WTC11 (cell line): ENCODE data around the gene TRIM23. TPM values are rescaled to one million over a fixed set of nuclear protein-coding genes. Genes with fewer than 3 reads are reported as not detected.

Experiments used
- ATAC-seq: fragments of 200-7000 bp; cut with Tn5 transposase; 2 replicates; pipeline ENCODE4 v1.10.0; 2021; ENCODE audit warnings: mild to moderate bottlenecking, moderate library complexity
- CTCF ChIA-PET: fragments of 300-600 bp; sonication (Branson Sonifier 250); formaldehyde crosslinking; loops from one replicate; lab custom pipeline; 2021; ENCODE audit warnings: antibody characterized with exemption; lab: Charles Lee
- POLR2A ChIA-PET: fragments of 350-600 bp; sonication (Branson Sonifier 250); formaldehyde crosslinking; loops from one replicate; lab custom pipeline; 2021; ENCODE audit warnings: antibody characterized with exemption; lab: Charles Lee
- DNase-seq: peaks from one replicate; pipeline ENCODE4 v3.0.0; 2021; ENCODE audit warnings: low spot score
- H3K27ac Mint-ChIP-seq: 2 replicates; pipeline ENCODE4 v1.8.0; 2021; ENCODE audit warnings: mixed read lengths
- H3K27me3 Mint-ChIP-seq: 2 replicates; pipeline ENCODE4 v1.8.0; 2021; ENCODE audit warnings: low read depth, mild to moderate bottlenecking, moderate library complexity, mixed read lengths
- H3K36me3 Mint-ChIP-seq: 2 replicates; pipeline ENCODE4 v1.8.0; 2021; ENCODE audit warnings: mixed read lengths
- H3K4me1 Mint-ChIP-seq: 2 replicates; pipeline ENCODE4 v1.8.0; 2022; ENCODE audit warnings: mixed read lengths
- H3K4me3 Mint-ChIP-seq: 2 replicates; pipeline ENCODE4 v1.8.0; 2021; ENCODE audit warnings: mild to moderate bottlenecking, moderate library complexity, mixed read lengths
- H3K9me3 Mint-ChIP-seq: 2 replicates; pipeline ENCODE4 v1.8.0; 2021; ENCODE audit warnings: mixed read lengths
- AR ChIP-seq: fragments of 250-450 bp; sonication (Bioruptor Pico); IDR thresholded peaks from 2 replicates; pipeline ENCODE4 v1.9.0; 2021; ENCODE audit warnings: mild to moderate bottlenecking
- ATF3 ChIP-seq: sonication (generic); formaldehyde crosslinking; conservative IDR thresholded peaks from 2 replicates; pipeline ENCODE4 v1.8.1; 2022; ENCODE audit warnings: mild to moderate bottlenecking, missing genetic modification reagents
- CREB1 ChIP-seq: sonication (generic); formaldehyde crosslinking; IDR thresholded peaks from 2 replicates; pipeline ENCODE4 v1.8.0; 2023; ENCODE audit warnings: mild to moderate bottlenecking, missing genetic modification reagents
- JAZF1 ChIP-seq: fragments of 250-450 bp; sonication (Bioruptor Pico); IDR thresholded peaks from 2 replicates; pipeline ENCODE4 v1.9.0; 2021; ENCODE audit warnings: moderate library complexity, mild to moderate bottlenecking, inconsistent platforms
- NFE2L1 ChIP-seq: sonication (generic); formaldehyde crosslinking; IDR thresholded peaks from 2 replicates; pipeline ENCODE4 v1.8.1; 2023; ENCODE audit warnings: missing genetic modification reagents
- PRDM15 ChIP-seq: sonication (generic); formaldehyde crosslinking; IDR thresholded peaks from 2 replicates; pipeline ENCODE4 v1.8.0; 2022; ENCODE audit warnings: missing genetic modification reagents
- PREB ChIP-seq: sonication (generic); formaldehyde crosslinking; IDR thresholded peaks from 2 replicates; pipeline ENCODE4 v1.8.1; 2022; ENCODE audit warnings: mild to moderate bottlenecking, missing genetic modification reagents, moderate library complexity, borderline replicate concordance
- RORB ChIP-seq: fragments of 250-450 bp; sonication (Bioruptor Pico); IDR thresholded peaks from 2 replicates; pipeline ENCODE4 v1.9.0; 2021; ENCODE audit warnings: mild to moderate bottlenecking
- SP1 ChIP-seq: sonication (generic); formaldehyde crosslinking; conservative IDR thresholded peaks from 2 replicates; pipeline ENCODE4 v1.8.1; 2022; ENCODE audit warnings: missing genetic modification reagents
- ZMAT4 ChIP-seq: fragments of 250-450 bp; sonication (Bioruptor Pico); IDR thresholded peaks from 2 replicates; pipeline ENCODE4 v1.9.0; 2021; ENCODE audit warnings: mild to moderate bottlenecking
- ZNF396 ChIP-seq: fragments of 250-450 bp; sonication (Bioruptor Pico); IDR thresholded peaks from 2 replicates; pipeline ENCODE4 v1.8.0; 2021; ENCODE audit warnings: mild to moderate bottlenecking, moderate library complexity, borderline replicate concordance
- ZNF423 ChIP-seq: fragments of 250-450 bp; sonication (Bioruptor Pico); IDR thresholded peaks from 2 replicates; pipeline ENCODE4 v2.1.2; 2022; ENCODE audit warnings: mild to moderate bottlenecking, moderate library complexity
- ZNF532 ChIP-seq: fragments of 250-450 bp; sonication (Bioruptor Pico); IDR thresholded peaks from 2 replicates; pipeline ENCODE4 v1.9.0; 2021; ENCODE audit warnings: mild to moderate bottlenecking, borderline replicate concordance
- ZNF671 ChIP-seq: fragments of 250-450 bp; sonication (Bioruptor Pico); IDR thresholded peaks from 2 replicates; pipeline ENCODE4 v1.8.0; 2021; ENCODE audit warnings: mild to moderate bottlenecking
- total RNA-seq: library from RNA; stranded (reverse); gene quantifications from 3 replicates; pipeline ENCODE4 v1.2.3, GENCODE V29; 2021

The TRIM23 gene
- total RNA-seq, 1 experiment from 2014 or later = 11.8 TPM

GRCh38 chr5:65577141-65577540 is 47.0 kb downstream of the TRIM23 start (continued):
- no peak for TF ChIP-seq AR
- no peak for TF ChIP-seq ATF3
- no peak for TF ChIP-seq RORB
- TF ChIP-seq, all 79 proteins: peak for 0

GRCh38 chr5:65570598-65571226 is 53.4 kb downstream of the TRIM23 start:
- DNase-seq (no peak), ATAC-seq (no peak)
- H3K4me1 Mint-ChIP-seq = no peaks in the 10 kb centered on the region
- ChIA-PET CTCF (no interaction called here), POLR2A (no interaction called here)
- H3K27ac Mint-ChIP-seq = no peak overlapping the region
- peaks cover 12% of the 10 kb centered on the region for H3K36me3 Mint-ChIP-seq
- no peak overlapping the region for H3K4me3 Mint-ChIP-seq
- H3K27me3 Mint-ChIP-seq = no peaks in the 10 kb centered on the region
- TF ChIP-seq AR (no peak), JAZF1 (CRISPR knock-in tag) (no peak), ZNF423 (no peak), CREB1 (no peak), ZMAT4 (CRISPR knock-in tag) (no peak), ZNF532 (CRISPR knock-in tag) (no peak), ZNF396 (CRISPR knock-in tag) (no peak), ZNF671 (CRISPR knock-in tag) (no peak), PRDM15 (CRISPR knock-in tag) (no peak), PREB (CRISPR knock-in tag) (no peak), NFE2L1 (no peak), SP1 (CRISPR knock-in tag) (no peak)
- no peaks in the 10 kb centered on the region for H3K9me3 Mint-ChIP-seq
